ENCODE results near the gene RBBP8NL. TPM values are rescaled to one million over a fixed set of nuclear protein-coding genes. Genes with fewer than 3 reads are reported as not detected.
A peak's percentile ranks its signal among the peaks of the same experiment; 100 is the strongest.

The RBBP8NL gene
- total RNA-seq, 2 donors from 2014 or later = 0.40 TPM; not detected in 1

DNA sequence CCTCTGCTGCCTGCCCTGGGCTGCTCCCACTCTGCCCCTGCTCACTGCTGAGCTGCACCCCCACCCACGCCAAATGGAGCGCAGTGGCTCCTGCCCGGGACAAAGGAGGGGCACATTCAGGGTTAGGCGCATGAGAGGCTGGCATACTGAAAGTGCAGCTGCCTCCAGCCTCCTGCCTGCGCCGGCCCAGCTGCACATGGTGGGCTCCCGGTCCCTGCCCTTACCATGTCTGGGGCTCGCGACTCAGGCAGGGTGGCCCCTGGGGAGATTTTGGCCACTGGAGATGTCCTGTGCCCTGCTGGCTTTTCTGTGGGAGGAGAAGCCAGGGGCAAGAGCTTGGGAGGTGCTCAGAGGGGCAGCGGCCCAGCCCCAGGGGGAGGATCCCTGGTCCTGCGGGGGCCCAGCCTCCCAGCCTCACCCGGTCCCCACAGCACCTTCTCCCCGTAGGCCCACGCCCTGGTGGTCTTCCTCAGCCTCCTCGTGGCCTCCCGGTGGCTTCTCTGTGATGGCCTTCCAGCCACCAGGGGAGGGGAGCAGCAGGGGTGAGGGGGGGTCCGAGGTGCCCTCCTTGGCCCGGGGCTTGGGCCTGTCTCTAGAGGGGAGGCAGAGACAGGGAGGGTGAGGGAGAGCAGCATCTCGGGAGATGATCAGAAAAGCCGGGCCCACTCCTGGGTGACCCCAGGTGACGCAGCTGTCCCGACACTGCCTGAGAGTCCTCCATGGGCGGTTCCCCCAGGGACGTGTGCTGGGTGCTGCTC lies 11.8 kb downstream of the RBBP8NL start:
- Histone ChIP-seq H3K27ac (ENCODE audit: low read depth, low read length) (no peak overlapping the region), H3K27me3 (ENCODE audit: control insufficient read depth, insufficient read depth, low read length, poor library complexity, severe bottlenecking) (no peaks in the 10 kb centered on the region), H3K9me3 (ENCODE audit: control insufficient read depth, low read length) (no peaks in the 10 kb centered on the region), H3K9ac (ENCODE audit: extremely low read depth, low read length, poor library complexity, severe bottlenecking) (no peak overlapping the region), H3K4me3 (ENCODE audit: low read length) (no peak overlapping the region), H3K4me1 (ENCODE audit: control insufficient read depth, insufficient read depth, low read length) (no peaks in the 10 kb centered on the region), H3K36me3 (ENCODE audit: control insufficient read depth, insufficient read depth, low read length) (no peaks in the 10 kb centered on the region)
- Mint-ChIP-seq H3K27me3 (ENCODE audit: insufficient read depth) (no peaks in the 10 kb centered on the region), H3K4me3 (no peak overlapping the region), H3K9me3 (no peaks in the 10 kb centered on the region), H3K27ac (no peak overlapping the region), H3K36me3 (ENCODE audit: low read depth) (no peaks in the 10 kb centered on the region), H3K4me1 (no peaks in the 10 kb centered on the region)
- no peak for DNase-seq
- WGBS, 2 experiments (ENCODE audit: insufficient coverage in 1 of 2, insufficient read length in 1 of 2) = 86 to 88% methylated on average over 9 to 24 of the region's 24 CpGs
- TF ChIP-seq, protein P1, sequence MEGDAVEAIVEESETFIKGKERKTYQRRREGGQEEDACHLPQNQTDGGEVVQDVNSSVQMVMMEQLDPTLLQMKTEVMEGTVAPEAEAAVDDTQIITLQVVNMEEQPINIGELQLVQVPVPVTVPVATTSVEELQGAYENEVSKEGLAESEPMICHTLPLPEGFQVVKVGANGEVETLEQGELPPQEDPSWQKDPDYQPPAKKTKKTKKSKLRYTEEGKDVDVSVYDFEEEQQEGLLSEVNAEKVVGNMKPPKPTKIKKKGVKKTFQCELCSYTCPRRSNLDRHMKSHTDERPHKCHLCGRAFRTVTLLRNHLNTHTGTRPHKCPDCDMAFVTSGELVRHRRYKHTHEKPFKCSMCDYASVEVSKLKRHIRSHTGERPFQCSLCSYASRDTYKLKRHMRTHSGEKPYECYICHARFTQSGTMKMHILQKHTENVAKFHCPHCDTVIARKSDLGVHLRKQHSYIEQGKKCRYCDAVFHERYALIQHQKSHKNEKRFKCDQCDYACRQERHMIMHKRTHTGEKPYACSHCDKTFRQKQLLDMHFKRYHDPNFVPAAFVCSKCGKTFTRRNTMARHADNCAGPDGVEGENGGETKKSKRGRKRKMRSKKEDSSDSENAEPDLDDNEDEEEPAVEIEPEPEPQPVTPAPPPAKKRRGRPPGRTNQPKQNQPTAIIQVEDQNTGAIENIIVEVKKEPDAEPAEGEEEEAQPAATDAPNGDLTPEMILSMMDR (conservative IDR thresholded peaks at IDR 0.05) = no peak

DNA sequence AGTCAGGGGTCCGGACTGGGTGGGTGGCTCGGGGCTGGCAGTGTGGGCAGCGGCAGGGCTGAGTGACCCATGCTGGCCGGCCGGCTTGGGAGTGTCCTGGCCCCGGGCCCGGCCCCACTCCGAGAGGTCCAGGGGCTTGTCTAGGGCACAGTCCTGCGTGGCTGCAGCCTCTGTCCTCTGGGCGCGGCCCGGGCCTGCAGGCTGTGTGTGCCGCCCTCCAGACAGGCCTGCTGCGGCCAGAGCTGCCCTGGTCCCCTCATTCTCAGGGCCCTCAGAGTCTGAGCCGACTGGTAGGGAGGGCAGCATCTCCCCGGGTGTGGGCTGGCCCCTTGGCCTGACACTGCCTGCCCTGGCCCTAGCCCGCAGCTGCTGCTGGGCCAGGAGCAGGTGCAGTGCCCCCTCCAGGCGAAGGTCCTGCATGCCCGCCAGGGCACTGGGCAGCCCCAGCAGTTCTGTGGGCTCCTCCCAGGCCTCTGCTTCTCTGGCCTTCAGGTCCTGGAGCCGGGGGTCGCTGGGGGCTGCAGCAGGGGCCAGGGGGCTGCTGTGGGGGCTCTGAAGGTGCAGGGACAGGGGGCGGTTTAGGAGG lies 13.3 kb downstream of the RBBP8NL start:
- Histone ChIP-seq H3K9ac (ENCODE audit: extremely low read depth, low read length, poor library complexity, severe bottlenecking) (no peak overlapping the region), H3K4me3 (ENCODE audit: low read length) (no peak overlapping the region), H3K27me3 (ENCODE audit: control insufficient read depth, insufficient read depth, low read length, poor library complexity, severe bottlenecking) (peaks cover 6% of the 10 kb centered on the region), H3K4me1 (ENCODE audit: control insufficient read depth, insufficient read depth, low read length) (no peaks in the 10 kb centered on the region), H3K27ac (ENCODE audit: low read depth, low read length) (no peak overlapping the region), H3K36me3 (ENCODE audit: control insufficient read depth, insufficient read depth, low read length) (no peaks in the 10 kb centered on the region), H3K9me3 (ENCODE audit: control insufficient read depth, low read length) (no peaks in the 10 kb centered on the region)
- Mint-ChIP-seq H3K4me3 (no peak overlapping the region), H3K9me3 (no peaks in the 10 kb centered on the region), H3K27ac (no peak overlapping the region), H3K4me1 (no peaks in the 10 kb centered on the region), H3K36me3 (ENCODE audit: low read depth) (no peaks in the 10 kb centered on the region), H3K27me3 (ENCODE audit: insufficient read depth) (peaks cover 7% of the 10 kb centered on the region)
- 73 to 86% methylated on average over 14 to 22 of the region's 22 CpGs for WGBS, 2 experiments (ENCODE audit: insufficient coverage in 1 of 2, insufficient read length in 1 of 2)
- TF ChIP-seq, protein P1 (conservative IDR thresholded peaks at IDR 0.05) = peak; percentile 64
- DNase-seq = peak; percentile 80

DNA sequence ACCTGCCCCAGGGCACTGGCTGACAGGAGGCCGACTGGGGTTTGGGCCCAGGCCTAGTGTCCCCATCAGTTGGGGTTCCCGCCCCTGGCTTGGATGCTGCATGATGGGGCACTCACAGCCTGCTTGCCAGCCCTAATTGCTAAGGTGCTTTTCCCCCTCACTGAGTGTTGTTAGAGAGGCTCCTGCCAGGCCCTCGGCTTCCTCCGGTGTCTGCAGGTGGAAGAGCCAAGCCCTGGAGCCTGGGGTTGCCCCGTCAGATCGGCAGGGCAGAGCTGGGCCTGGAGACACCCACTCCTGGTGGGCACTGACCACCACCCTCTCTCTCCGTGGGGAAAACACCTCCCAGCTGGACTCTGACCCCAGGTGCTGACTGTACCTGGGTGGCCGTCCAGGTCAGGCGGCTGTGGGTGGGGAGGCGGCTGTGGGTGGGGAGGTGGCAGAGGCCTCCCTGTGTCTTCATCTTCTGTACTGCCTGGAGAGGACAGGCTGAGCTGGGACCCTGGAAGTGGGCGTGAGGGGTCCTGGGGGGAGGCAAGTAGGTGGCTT lies 14.2 kb downstream of the RBBP8NL start:
- no peaks in the 10 kb centered on the region for H3K36me3 ChIP-seq (ENCODE audit: control insufficient read depth, insufficient read depth, low read length)
- no peak for DNase-seq
- no peak overlapping the region for H3K4me3 ChIP-seq (ENCODE audit: low read length)
- Mint-ChIP-seq H3K27ac (no peak overlapping the region), H3K36me3 (ENCODE audit: low read depth) (no peaks in the 10 kb centered on the region), H3K27me3 (ENCODE audit: insufficient read depth) (peaks cover 12% of the 10 kb centered on the region), H3K4me3 (no peak overlapping the region), H3K9me3 (no peaks in the 10 kb centered on the region), H3K4me1 (no peaks in the 10 kb centered on the region)
- H3K9me3 ChIP-seq (ENCODE audit: control insufficient read depth, low read length) = no peaks in the 10 kb centered on the region
- 91 to 100% methylated on average over 2 to 11 of the region's 11 CpGs for WGBS, 2 experiments (ENCODE audit: insufficient coverage in 1 of 2, insufficient read length in 1 of 2)
- no peak overlapping the region for H3K27ac ChIP-seq (ENCODE audit: low read depth, low read length)
- H3K9ac ChIP-seq (ENCODE audit: extremely low read depth, low read length, poor library complexity, severe bottlenecking) = no peak overlapping the region
- no peaks in the 10 kb centered on the region for H3K4me1 ChIP-seq (ENCODE audit: control insufficient read depth, insufficient read depth, low read length)
- H3K27me3 ChIP-seq (ENCODE audit: control insufficient read depth, insufficient read depth, low read length, poor library complexity, severe bottlenecking) = peaks cover 6% of the 10 kb centered on the region
- TF ChIP-seq, protein P1 (conservative IDR thresholded peaks at IDR 0.05) = no peak
